GM12878 (cell line): ENCODE data around the gene BEST1. TPM values are rescaled to one million over a fixed set of nuclear protein-coding genes. Genes with fewer than 3 reads are reported as not detected.

ENCODE experiments used
- ATAC-seq: fragments of 200-7000 bp; cut with Tn5 transposase; 3 replicates; pipeline ENCODE4 v1.9.1; 2020; ENCODE audit warnings: mild to moderate bottlenecking, moderate library complexity
- BruUV-seq: library from RNA; stranded (reverse); fragments of 400-500 nt; replicated peaks from 2 replicates; lab custom pipeline; 2021; lab: Mats Ljungman, UMichigan
- CTCF ChIA-PET: fragments of 300-600 bp; sonication (Branson Sonifier 250); formaldehyde crosslinking; extraction: SDS; loops from one replicate; lab custom pipeline; 2021; ENCODE audit warnings: inconsistent platforms; lab: Yijun Ruan, JAX
- POLR2A ChIA-PET: fragments of 350-600 bp; formaldehyde crosslinking; extraction: SDS; loops from one replicate; lab custom pipeline; 2021; ENCODE audit warnings: inconsistent platforms; lab: Charles Lee
- RAD21 ChIA-PET: fragments of 300-600 bp; sonication (Branson Sonifier 250); formaldehyde crosslinking; loops from one replicate; lab custom pipeline; 2023; ENCODE audit warnings: antibody characterized with exemption; ENCODE audit not compliant: unreplicated experiment; lab: Charles Lee
- SMC1A ChIA-PET: fragments of 300-600 bp; sonication (Branson Sonifier 250); formaldehyde crosslinking; loops from one replicate; lab custom pipeline; 2023; ENCODE audit not compliant: unreplicated experiment, uncharacterized antibody; lab: Charles Lee
- DNase-seq: peaks from one replicate; pipeline ENCODE4 v3.0.0-alpha.2; 2011; ENCODE audit warnings: low read depth, low spot score
- FAIRE-seq: peaks from 3 replicates; lab custom pipeline; 2011; peaks lifted over from hg19 to GRCh38; lab: Jason Lieb, UNC
- H2AFZ ChIP-seq: 2 replicates; pipeline ENCODE4 v1.6.0; 2011; ENCODE audit warnings: low read depth, low read length, control low read depth; ENCODE audit not compliant: control insufficient read depth
- H3K27ac ChIP-seq: 2 replicates; pipeline ENCODE4 v1.5.1; 2011; ENCODE audit warnings: control low read depth; ENCODE audit not compliant: control insufficient read depth, insufficient read depth
- H3K27me3 ChIP-seq, 2 experiments: replicated peaks in 1 of 2; 2 replicates each; pipeline versions ENCODE4 v1.6.0 to v1.6.1; 2011; ENCODE audit warnings: low read length in 1 of 2; ENCODE audit not compliant: control insufficient read depth in 2 of 2, insufficient read depth in 2 of 2
- H3K36me3 ChIP-seq, 2 experiments: 2 replicates each; pipeline ENCODE4 v1.5.1; 2011; ENCODE audit warnings: low read length in 1 of 2; ENCODE audit not compliant: control insufficient read depth in 2 of 2, insufficient read depth in 2 of 2
- H3K4me1 ChIP-seq: 2 replicates; pipeline ENCODE4 v1.6.1; 2011; ENCODE audit warnings: mild to moderate bottlenecking, low read length, moderate library complexity, mixed read lengths; ENCODE audit not compliant: control insufficient read depth, insufficient read depth
- H3K4me2 ChIP-seq: 2 replicates; pipeline ENCODE4 v1.6.0; 2011; ENCODE audit warnings: control low read depth; ENCODE audit not compliant: control insufficient read depth, insufficient read depth
- H3K4me3 ChIP-seq: fragments of 200-600 bp; sonication (generic); 2 replicates; pipeline ENCODE4 v1.5.1; 2016
- H3K79me2 ChIP-seq: 2 replicates; pipeline ENCODE4 v1.6.0; 2011; ENCODE audit warnings: low read length; ENCODE audit not compliant: control insufficient read depth, insufficient read depth
- H3K9ac ChIP-seq: 2 replicates; pipeline ENCODE4 v1.8.0; 2011; ENCODE audit warnings: low read length, control low read depth, mixed read lengths; ENCODE audit not compliant: control insufficient read depth, insufficient read depth
- H3K9me3 ChIP-seq: replicated peaks from 3 replicates; pipeline ENCODE4 v1.5.1; 2011; ENCODE audit warnings: mild to moderate bottlenecking, low read length; ENCODE audit not compliant: control insufficient read depth, insufficient read depth
- H4K20me1 ChIP-seq: 2 replicates; pipeline ENCODE4 v1.6.0; 2011; ENCODE audit not compliant: control insufficient read depth, insufficient read depth
- NKRF ChIP-seq: fragments of 450-650 bp; conservative IDR thresholded peaks from 2 replicates; pipeline ENCODE4 v1.6.1; 2017; ENCODE audit warnings: mild to moderate bottlenecking, moderate library complexity
- RUNX3 ChIP-seq: IDR thresholded peaks from 2 replicates; pipeline ENCODE4 v1.6.1; 2012; ENCODE audit warnings: low read length, inconsistent platforms
- SIN3A ChIP-seq: IDR thresholded peaks from 2 replicates; pipeline ENCODE4 v1.6.1; 2012; ENCODE audit warnings: low read depth, low read length, improper control_type of control experiment
- SP1 ChIP-seq: IDR thresholded peaks from one replicate; pipeline ENCODE4 v1.6.1; 2011; ENCODE audit warnings: low read depth, low read length
- YY1 ChIP-seq: IDR thresholded peaks from 2 replicates; pipeline ENCODE4 v1.6.1; 2011; ENCODE audit warnings: low read depth, mild to moderate bottlenecking, low read length
- WGBS: methylation state at CpG from one replicate; pipeline ENCODE4 v1.1.6; 2016; ENCODE audit warnings: low lambda C conversion rate; ENCODE audit not compliant: insufficient replicate concordance, insufficient coverage; ENCODE audit errors: missing lambda C conversion rate; 5-methylcytosine and 5-hydroxymethylcytosine counted together
- in situ Hi-C: fragments of 300-500 bp; cut with MboI; formaldehyde crosslinking; loops from 9 replicates; pipeline ENCODE4 v1.14.3; 2018; ENCODE audit warnings: mixed read lengths
- intact Hi-C: fragments of 100-400 bp; cut with micrococcal nuclease; formaldehyde crosslinking; loops from one replicate; pipeline ENCODE4 v1.14.2; 2022; ENCODE audit not compliant: unreplicated experiment
- polyA plus RNA-seq, 11 experiments: library from polyadenylated mRNA; depleted of rRNA in 4 of 11; unstranded in 6 of 11; stranded (reverse) in 5 of 11; fragments of >200 nt; fragmentation: Nextera tagmentation in 4 of 11; fragmentation: Illumina TruSeq in 1 of 11; extraction: Ambion mirVana in 4 of 11; extraction: Trizol in 1 of 11; gene quantifications; 1 replicate in 1 of 11; 2 replicates in 10 of 11; pipeline versions ENCODE4 v1.2.1 to v1.2.3, GENCODE V29; 2011 to 2016; ENCODE audit warnings: inconsistent platforms in 2 of 11, missing spikeins in 2 of 11, low read depth in 1 of 11
- total RNA-seq, 4 experiments: library from RNA; depleted of rRNA in 3 of 4; stranded (reverse); fragments of >200 nt in 3 of 4; fragmentation: Illumina TruSeq in 1 of 4; extraction: Trizol in 1 of 4; gene quantifications; 2 replicates each; pipeline versions ENCODE4 v1.2.1 to v1.2.3, GENCODE V29; 2013 to 2021
- TF ChIP-seq, protein P1 (sequence below): IDR thresholded peaks from 2 replicates; pipeline ENCODE4 v1.6.1; 2012; ENCODE audit warnings: improper control_type of control experiment, low read depth, low read length; ENCODE audit not compliant: insufficient replicate concordance

BEST1 gene
- total and polyA plus RNA-seq, 10 of the 15 experiments (the other 5 are each of a cell fraction or from before 2014, with no cell fraction given), result 0.03 to 3.4 (median 0.15) TPM; not detected in 1

- WGBS, result 45% methylated on average over 10 of the region's 10 CpGs
Measured at GRCh38 chr11:61940466-61940865, 9.7 kb upstream of the BEST1 start.

More at GRCh38 chr11:61940466-61940865, 9.7 kb upstream of the BEST1 start:
- no peak for TF ChIP-seq SP1
- no peak for TF ChIP-seq NKRF
- no peak for TF ChIP-seq RUNX3
- TF ChIP-seq YY1, result no peak
- no peak for TF ChIP-seq SIN3A
- TF ChIP-seq, protein P1, sequence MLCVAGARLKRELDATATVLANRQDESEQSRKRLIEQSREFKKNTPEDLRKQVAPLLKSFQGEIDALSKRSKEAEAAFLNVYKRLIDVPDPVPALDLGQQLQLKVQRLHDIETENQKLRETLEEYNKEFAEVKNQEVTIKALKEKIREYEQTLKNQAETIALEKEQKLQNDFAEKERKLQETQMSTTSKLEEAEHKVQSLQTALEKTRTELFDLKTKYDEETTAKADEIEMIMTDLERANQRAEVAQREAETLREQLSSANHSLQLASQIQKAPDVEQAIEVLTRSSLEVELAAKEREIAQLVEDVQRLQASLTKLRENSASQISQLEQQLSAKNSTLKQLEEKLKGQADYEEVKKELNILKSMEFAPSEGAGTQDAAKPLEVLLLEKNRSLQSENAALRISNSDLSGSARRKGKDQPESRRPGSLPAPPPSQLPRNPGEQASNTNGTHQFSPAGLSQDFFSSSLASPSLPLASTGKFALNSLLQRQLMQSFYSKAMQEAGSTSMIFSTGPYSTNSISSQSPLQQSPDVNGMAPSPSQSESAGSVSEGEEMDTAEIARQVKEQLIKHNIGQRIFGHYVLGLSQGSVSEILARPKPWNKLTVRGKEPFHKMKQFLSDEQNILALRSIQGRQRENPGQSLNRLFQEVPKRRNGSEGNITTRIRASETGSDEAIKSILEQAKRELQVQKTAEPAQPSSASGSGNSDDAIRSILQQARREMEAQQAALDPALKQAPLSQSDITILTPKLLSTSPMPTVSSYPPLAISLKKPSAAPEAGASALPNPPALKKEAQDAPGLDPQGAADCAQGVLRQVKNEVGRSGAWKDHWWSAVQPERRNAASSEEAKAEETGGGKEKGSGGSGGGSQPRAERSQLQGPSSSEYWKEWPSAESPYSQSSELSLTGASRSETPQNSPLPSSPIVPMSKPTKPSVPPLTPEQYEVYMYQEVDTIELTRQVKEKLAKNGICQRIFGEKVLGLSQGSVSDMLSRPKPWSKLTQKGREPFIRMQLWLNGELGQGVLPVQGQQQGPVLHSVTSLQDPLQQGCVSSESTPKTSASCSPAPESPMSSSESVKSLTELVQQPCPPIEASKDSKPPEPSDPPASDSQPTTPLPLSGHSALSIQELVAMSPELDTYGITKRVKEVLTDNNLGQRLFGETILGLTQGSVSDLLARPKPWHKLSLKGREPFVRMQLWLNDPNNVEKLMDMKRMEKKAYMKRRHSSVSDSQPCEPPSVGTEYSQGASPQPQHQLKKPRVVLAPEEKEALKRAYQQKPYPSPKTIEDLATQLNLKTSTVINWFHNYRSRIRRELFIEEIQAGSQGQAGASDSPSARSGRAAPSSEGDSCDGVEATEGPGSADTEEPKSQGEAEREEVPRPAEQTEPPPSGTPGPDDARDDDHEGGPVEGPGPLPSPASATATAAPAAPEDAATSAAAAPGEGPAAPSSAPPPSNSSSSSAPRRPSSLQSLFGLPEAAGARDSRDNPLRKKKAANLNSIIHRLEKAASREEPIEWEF, result no peak
- Histone ChIP-seq H3K4me1 (no peaks in the 10 kb centered on the region), H3K36me3 (no peaks in the 10 kb centered on the region), H4K20me1 (no peaks in the 10 kb centered on the region), H3K9me3 (no peaks in the 10 kb centered on the region; the same call in 2 of the 3 replicates), H3K4me3 (no peak overlapping the region), H3K4me2 (no peak overlapping the region), H3K9ac (no peak overlapping the region), H3K27ac (no peak overlapping the region), H2AFZ (no peak overlapping the region), H3K79me2 (no peaks in the 10 kb centered on the region), H3K27me3 (no peaks in the 10 kb centered on the region; a peak in 1 of 4 replicates)
- FAIRE-seq (no peak), ATAC-seq (no peak), DNase-seq (no peak)
- BruUV-seq, result no TSS peak
- in situ Hi-C loops (no loop called here), intact Hi-C loops (no loop called here)
- SMC1A ChIA-PET, result no interaction called here
- RAD21 ChIA-PET, result interaction anchor here (0.8 kb wide), 1 partner anchor 65 kb away, joined by 3 read pairs; no protein-coding TSS in a partner anchor
- CTCF ChIA-PET, result interaction anchor here (1.7 kb wide), 1 partner anchor 12 kb away, joined by 5 read pairs; no protein-coding TSS in a partner anchor
- POLR2A ChIA-PET, result no interaction called here
